Dendritic cell treated with granulocyte-macrophage colony-stimulating factor and Interleukin-4, amounts not matched to agents 40 ng/mL and 50 ng/mL, for 4 days (primary cell): Measurements from ENCODE around the gene FAAH2.

Source experiments
- H3K27ac Mint-ChIP-seq: one replicate; pipeline ENCODE4 v1.8.0; 2022; ENCODE audit warnings: mild to moderate bottlenecking, mixed read lengths
- H3K27me3 Mint-ChIP-seq: one replicate; pipeline ENCODE4 v1.8.0; 2022; ENCODE audit warnings: mild to moderate bottlenecking, mixed read lengths
- H3K36me3 Mint-ChIP-seq: one replicate; pipeline ENCODE4 v1.8.0; 2022; ENCODE audit warnings: low read depth, mixed read lengths
- H3K4me1 Mint-ChIP-seq: one replicate; pipeline ENCODE4 v1.8.0; 2022; ENCODE audit warnings: low read depth, mixed read lengths
- H3K4me3 Mint-ChIP-seq: one replicate; pipeline ENCODE4 v1.8.0; 2022; ENCODE audit warnings: mild to moderate bottlenecking, moderate library complexity, mixed read lengths
- H3K9me3 Mint-ChIP-seq: one replicate; pipeline ENCODE4 v1.8.0; 2022; ENCODE audit warnings: mixed read lengths
- intact Hi-C: fragments of 100-400 bp; cut with micrococcal nuclease; formaldehyde crosslinking; loops from one replicate; pipeline ENCODE4 v1.15.0; 2022

The FAAH2 gene

DNA sequence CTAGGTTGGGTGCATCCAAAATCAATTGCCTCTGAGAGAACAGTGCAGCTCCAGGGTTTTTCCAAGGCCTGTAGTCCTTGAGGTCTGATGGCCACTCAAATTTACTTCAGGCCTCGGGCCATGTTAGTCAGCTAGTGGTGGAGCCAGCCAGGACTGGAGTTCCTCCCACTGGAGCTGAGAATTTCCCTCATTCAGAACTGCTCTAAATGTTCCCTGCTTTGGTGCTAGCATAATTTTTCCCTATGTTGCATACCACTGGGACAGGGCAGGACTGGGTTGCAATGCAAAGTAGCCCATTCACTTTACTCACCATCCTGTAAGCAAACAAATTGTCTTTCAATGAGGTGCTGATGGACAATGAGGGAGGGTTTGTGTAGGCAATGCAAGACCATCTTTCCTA lies 159.3 kb downstream of the FAAH2 start:
- H3K4me3 Mint-ChIP-seq: no peak overlapping the region
- intact Hi-C loops: no loop called here
- peaks cover 27% of the 10 kb centered on the region for H3K9me3 Mint-ChIP-seq
- no peak overlapping the region for H3K27ac Mint-ChIP-seq
- no peaks in the 10 kb centered on the region for H3K4me1 Mint-ChIP-seq
- no peaks in the 10 kb centered on the region for H3K27me3 Mint-ChIP-seq
- H3K36me3 Mint-ChIP-seq: no peaks in the 10 kb centered on the region

DNA sequence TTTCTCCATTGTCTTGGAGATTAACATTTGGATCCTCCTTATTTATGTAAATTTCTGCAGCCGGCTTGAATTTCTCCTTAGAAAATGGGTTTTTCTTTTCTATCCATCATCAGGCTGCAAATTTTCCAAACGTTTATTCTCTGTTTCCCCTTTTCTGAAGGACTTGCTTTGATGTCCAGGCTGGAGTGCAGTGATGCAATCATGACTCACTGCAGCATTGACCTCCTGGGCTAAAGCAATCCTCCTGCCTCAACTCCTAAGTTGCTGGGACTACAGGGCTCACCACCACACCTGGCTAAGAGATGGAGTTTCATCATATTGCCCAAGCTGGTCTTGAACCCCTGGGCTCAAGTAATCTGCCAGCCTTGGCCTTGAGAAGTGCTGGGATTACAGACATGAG lies 161.3 kb downstream of the FAAH2 start:
- Mint-ChIP-seq H3K27ac (no peak overlapping the region), H3K27me3 (no peaks in the 10 kb centered on the region), H3K4me3 (no peak overlapping the region), H3K4me1 (no peaks in the 10 kb centered on the region), H3K9me3 (peaks cover 8% of the 10 kb centered on the region), H3K36me3 (no peaks in the 10 kb centered on the region)
- intact Hi-C loops: no loop called here

DNA sequence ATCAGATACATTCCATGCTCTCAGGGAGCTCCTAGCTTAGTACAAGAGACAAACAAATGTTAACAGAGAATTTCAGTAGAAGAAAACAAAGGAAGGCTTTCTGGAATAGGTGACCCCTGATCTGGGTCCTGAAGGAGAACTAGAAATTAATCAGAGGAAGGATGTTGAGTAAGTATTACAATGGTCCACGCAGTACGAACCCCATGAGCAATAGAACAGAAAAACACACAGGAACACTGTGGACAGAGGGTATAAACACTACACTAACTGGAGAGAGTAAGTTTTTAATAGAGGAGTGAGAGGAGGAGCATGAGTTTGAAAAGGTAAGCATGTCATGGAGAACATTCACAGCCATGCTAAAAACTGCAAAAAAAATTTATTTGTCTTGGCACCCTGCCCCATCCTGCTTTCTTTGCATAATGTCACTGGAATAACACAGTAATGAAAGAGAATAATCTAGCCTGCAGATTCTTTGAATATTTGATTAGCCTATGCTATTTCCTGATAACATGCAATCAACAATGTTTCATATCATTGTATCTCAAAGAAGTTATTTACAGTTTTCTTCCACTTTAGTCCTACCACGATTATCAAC lies 165.0 kb downstream of the FAAH2 start:
- no peak overlapping the region for H3K27ac Mint-ChIP-seq
- H3K9me3 Mint-ChIP-seq: no peaks in the 10 kb centered on the region
- H3K36me3 Mint-ChIP-seq: no peaks in the 10 kb centered on the region
- no peaks in the 10 kb centered on the region for H3K27me3 Mint-ChIP-seq
- intact Hi-C loops: no loop called here
- no peak overlapping the region for H3K4me3 Mint-ChIP-seq
- no peaks in the 10 kb centered on the region for H3K4me1 Mint-ChIP-seq

DNA sequence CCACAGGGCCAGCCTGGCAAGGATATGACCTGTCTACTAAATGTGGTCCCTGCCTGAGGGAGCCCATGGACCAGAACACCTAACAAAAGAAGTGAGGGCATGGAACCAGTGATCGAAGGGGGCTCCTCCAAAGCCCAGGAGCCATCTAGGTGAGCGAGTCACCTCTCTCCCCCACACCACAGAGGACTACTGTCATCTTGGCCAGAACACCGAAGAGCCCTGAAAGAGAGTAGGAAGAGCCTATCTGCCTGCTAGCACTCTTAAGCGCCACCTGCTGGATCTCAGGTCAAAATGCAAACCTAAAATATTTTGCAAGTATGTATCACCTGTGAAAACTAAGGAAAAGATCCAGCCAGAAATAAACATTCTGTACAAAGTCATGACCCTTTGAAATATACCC lies 167.4 kb downstream of the FAAH2 start:
- H3K27ac Mint-ChIP-seq: no peak overlapping the region

DNA sequence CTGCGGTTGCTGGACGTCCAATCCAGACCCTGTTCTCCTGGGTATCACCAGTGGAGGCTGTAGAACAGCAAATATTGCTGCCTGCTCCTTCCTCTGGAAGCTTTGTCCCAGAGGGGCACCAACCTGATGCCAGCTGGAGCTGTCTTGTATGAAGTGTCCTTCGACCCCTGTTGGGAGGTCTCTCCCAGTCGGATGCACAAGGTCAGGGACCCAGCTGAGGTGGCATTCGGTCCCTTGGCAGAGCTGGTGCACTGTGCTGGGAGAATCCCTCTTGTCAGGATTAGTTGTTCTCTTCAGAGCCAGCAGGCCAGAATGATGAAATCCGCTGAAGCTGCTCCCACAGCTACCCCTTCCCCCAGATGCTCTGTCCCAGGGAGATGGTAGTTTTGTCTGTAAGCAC lies 195.0 kb downstream of the FAAH2 start:
- H3K36me3 Mint-ChIP-seq: no peaks in the 10 kb centered on the region
- no peak overlapping the region for H3K27ac Mint-ChIP-seq
- H3K4me3 Mint-ChIP-seq: no peak overlapping the region
- intact Hi-C loops: no loop called here
- peaks cover 28% of the 10 kb centered on the region for H3K9me3 Mint-ChIP-seq
- no peaks in the 10 kb centered on the region for H3K27me3 Mint-ChIP-seq
- H3K4me1 Mint-ChIP-seq: no peaks in the 10 kb centered on the region

More for the DNA sequence above, 167.4 kb downstream of the FAAH2 start:
- H3K27me3 Mint-ChIP-seq: no peaks in the 10 kb centered on the region
- no peaks in the 10 kb centered on the region for H3K9me3 Mint-ChIP-seq
- H3K4me3 Mint-ChIP-seq: no peak overlapping the region
- intact Hi-C loops: no loop called here
- H3K36me3 Mint-ChIP-seq: no peaks in the 10 kb centered on the region
- H3K4me1 Mint-ChIP-seq: no peaks in the 10 kb centered on the region

DNA sequence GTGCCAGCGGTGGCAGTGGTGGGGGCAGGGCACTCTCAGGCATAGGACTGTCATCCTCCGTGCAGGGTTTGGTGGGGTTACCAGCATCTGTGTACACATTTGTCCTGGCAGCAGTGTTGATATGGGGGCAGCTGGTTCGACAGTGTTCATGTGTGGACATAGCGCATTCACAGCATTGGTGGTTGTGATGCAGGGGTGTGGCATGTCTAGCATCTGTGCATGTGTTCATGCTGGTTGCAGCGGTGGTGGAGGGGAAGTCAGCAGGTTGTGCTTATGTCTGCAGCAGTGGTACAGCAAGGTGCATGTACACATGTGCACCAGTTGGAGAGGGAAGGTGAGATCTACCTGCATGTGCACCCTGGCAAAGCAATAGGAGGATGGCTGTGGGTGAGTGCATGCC lies 230.0 kb downstream of the FAAH2 start:
- Mint-ChIP-seq H3K9me3 (peaks cover 18% of the 10 kb centered on the region), H3K27ac (no peak overlapping the region), H3K36me3 (no peaks in the 10 kb centered on the region), H3K4me3 (no peak overlapping the region), H3K27me3 (no peaks in the 10 kb centered on the region), H3K4me1 (no peaks in the 10 kb centered on the region)
- intact Hi-C loops: no loop called here

DNA sequence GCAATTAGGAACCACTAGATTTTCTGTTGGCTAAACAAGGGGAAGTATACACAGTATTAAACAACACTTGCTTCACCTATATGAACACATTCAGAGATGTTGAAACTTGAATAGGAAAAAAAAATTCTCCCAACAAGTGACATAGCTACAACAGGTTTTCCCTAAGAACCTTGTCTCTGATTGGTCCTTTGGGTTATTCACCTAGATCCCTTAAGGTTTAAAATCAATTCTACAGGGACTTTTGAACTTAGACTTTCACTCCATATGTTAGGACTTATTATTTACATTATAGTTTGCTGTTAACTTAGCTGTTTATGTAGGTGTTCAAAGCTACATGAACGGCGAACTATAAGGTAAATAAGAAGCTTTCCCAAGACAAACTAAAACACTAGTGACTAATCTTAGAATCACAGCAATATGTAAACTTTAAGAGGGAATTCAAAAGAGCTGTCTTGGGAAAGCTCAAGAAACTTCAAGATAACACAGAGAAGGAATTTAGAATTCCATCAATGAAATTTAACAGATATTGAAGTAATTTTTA lies 233.1 kb downstream of the FAAH2 start:
- Mint-ChIP-seq H3K36me3 (no peaks in the 10 kb centered on the region), H3K27ac (no peak overlapping the region), H3K27me3 (no peaks in the 10 kb centered on the region), H3K9me3 (peaks cover 27% of the 10 kb centered on the region), H3K4me1 (no peaks in the 10 kb centered on the region), H3K4me3 (no peak overlapping the region)
- intact Hi-C loops: no loop called here

DNA sequence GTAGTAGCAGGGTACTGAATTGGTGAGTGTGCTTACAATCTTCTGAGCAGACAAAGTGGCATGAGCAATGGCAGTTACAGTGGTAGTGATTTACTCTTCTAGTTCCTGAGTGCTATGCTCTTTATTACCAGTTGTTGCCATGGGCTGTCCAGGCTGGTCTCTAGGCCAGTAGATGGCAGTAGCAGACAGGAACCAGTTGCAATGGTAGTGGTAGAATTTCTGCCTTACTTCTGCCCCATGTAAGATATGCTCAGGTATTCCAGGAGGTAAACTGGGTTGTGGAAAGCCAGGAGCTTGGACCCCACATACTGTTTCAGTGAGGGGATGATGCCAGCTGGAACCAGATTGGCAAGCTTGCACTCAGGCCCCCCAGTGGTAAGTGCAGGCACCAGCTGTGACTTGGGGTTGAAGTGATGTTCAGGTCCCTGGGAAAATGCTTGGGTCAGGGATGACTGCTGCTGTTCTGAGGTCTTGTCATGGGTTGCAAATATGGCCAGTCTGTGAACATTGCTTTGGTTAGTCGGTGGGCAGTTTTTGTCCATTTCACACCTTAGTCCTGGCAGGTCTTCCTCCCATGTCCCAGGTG lies 242.3 kb downstream of the FAAH2 start:
- no peaks in the 10 kb centered on the region for H3K4me1 Mint-ChIP-seq
- H3K27ac Mint-ChIP-seq: no peak overlapping the region
- no peaks in the 10 kb centered on the region for H3K36me3 Mint-ChIP-seq
- H3K27me3 Mint-ChIP-seq: no peaks in the 10 kb centered on the region
- intact Hi-C loops: no loop called here
- H3K4me3 Mint-ChIP-seq: no peak overlapping the region
- H3K9me3 Mint-ChIP-seq: peaks cover 7% of the 10 kb centered on the region
